B cell (primary cell): ENCODE measurements around the gene PLD1. TPM values are rescaled to one million over a fixed set of nuclear protein-coding genes. Genes with fewer than 3 reads are reported as not detected.

Source experiments
- ATAC-seq: fragments of 200-7000 bp; cut with Tn5 transposase; one replicate; pipeline ENCODE4 v1.10.0; 2021; ENCODE audit warnings: low read depth, mild to moderate bottlenecking, moderate number of reproducible peaks, moderate library complexity
- CTCF ChIA-PET: fragments of 350-600 bp; sonication (Branson Sonifier 250); formaldehyde crosslinking; loops from one replicate; lab custom pipeline; 2021; ENCODE audit warnings: antibody characterized with exemption, inconsistent platforms; lab: Charles Lee
- POLR2A ChIA-PET: fragments of 350-600 bp; sonication (Branson Sonifier 250); formaldehyde crosslinking; loops from one replicate; lab custom pipeline; 2021; ENCODE audit warnings: antibody characterized with exemption; lab: Charles Lee
- DNase-seq: peaks from one replicate; pipeline ENCODE4 v3.0.0; 2013
- H2AFZ ChIP-seq: 2 replicates; pipeline ENCODE4 v1.6.1; 2012; ENCODE audit warnings: mild to moderate bottlenecking, low read depth, low read length; ENCODE audit not compliant: insufficient read depth, poor library complexity, severe bottlenecking
- H3K27ac ChIP-seq, 2 donors: 1 replicate in 1 of 2; 2 replicates in 1 of 2; pipeline ENCODE4 v1.5.1; 2012 to 2013; ENCODE audit warnings: low read length in 2 of 2, mild to moderate bottlenecking in 2 of 2, moderate library complexity in 1 of 2
- H3K27me3 ChIP-seq, 4 experiments: fragments of 200-600 bp in 1 of 4; sonication (generic) in 1 of 4; replicated peaks in 1 of 4; 1 replicate in 2 of 4; 2 replicates in 2 of 4; pipeline versions ENCODE4 v1.6.1 to v1.7.0; 2013 to 2016; ENCODE audit warnings: low read length in 3 of 4, mild to moderate bottlenecking in 2 of 4, mixed read lengths in 1 of 4, moderate library complexity in 1 of 4; ENCODE audit not compliant: insufficient read depth in 4 of 4, control insufficient read depth in 3 of 4; ENCODE audit errors: control extremely low read depth in 1 of 4
- H3K36me3 ChIP-seq, 2 experiments: replicated peaks in 1 of 2; 1 replicate in 1 of 2; 2 replicates in 1 of 2; pipeline versions ENCODE4 v1.6.1 to v1.7.1; 2013; ENCODE audit warnings: low read length in 1 of 2; ENCODE audit not compliant: insufficient read depth in 2 of 2, control insufficient read depth in 1 of 2; ENCODE audit errors: control extremely low read depth in 1 of 2, extremely low read depth in 1 of 2
- H3K4me1 ChIP-seq, 2 donors: fragments of 200-600 bp in 1 of 2; sonication (generic) in 1 of 2; 1 replicate in 1 of 2; 2 replicates in 1 of 2; pipeline versions ENCODE4 v1.5.1 to v1.6.1; 2013 to 2017; ENCODE audit warnings: low read length in 2 of 2; ENCODE audit not compliant: control insufficient read depth in 2 of 2, insufficient read depth in 2 of 2
- H3K4me2 ChIP-seq: replicated peaks from 2 replicates; pipeline ENCODE3; 2012; ENCODE audit warnings: mild to moderate bottlenecking, low read depth, low read length; ENCODE audit not compliant: poor library complexity, severe bottlenecking
- H3K4me3 ChIP-seq, 5 experiments: fragments of 200-600 bp in 1 of 5; sonication (generic) in 1 of 5; 1 replicate in 3 of 5; 2 replicates in 2 of 5; pipeline versions ENCODE4 v1.5.1 to v1.7.0; 2011 to 2016; ENCODE audit warnings: low read length in 4 of 5, mild to moderate bottlenecking in 4 of 5, low read depth in 2 of 5, control low read depth in 1 of 5, moderate library complexity in 1 of 5; ENCODE audit not compliant: insufficient read depth in 1 of 5; ENCODE audit errors: control extremely low read depth in 1 of 5, extremely low read depth in 1 of 5
- H3K79me2 ChIP-seq: fragments of 200-600 bp; sonication (generic); one replicate; pipeline ENCODE4 v1.6.0; 2016; ENCODE audit warnings: low read length; ENCODE audit not compliant: control insufficient read depth, insufficient read depth
- H3K9ac ChIP-seq: fragments of 200-600 bp; sonication (generic); 2 replicates; pipeline ENCODE4 v1.6.1; 2017; ENCODE audit warnings: mild to moderate bottlenecking, low read length, moderate library complexity
- H3K9me3 ChIP-seq, 3 donors: one replicate each; pipeline versions ENCODE4 v1.6.1 to v1.7.1; 2013; ENCODE audit warnings: low read length in 2 of 3; ENCODE audit not compliant: control insufficient read depth in 2 of 3, insufficient read depth in 1 of 3; ENCODE audit errors: control extremely low read depth in 1 of 3
- H4K20me1 ChIP-seq: 2 replicates; pipeline ENCODE4 v1.6.0; 2012; ENCODE audit warnings: mild to moderate bottlenecking, low read length; ENCODE audit not compliant: insufficient read depth, control insufficient read depth, poor library complexity, severe bottlenecking
- H3K27ac Mint-ChIP-seq: one replicate; pipeline ENCODE4 v1.8.0; 2021; ENCODE audit warnings: mixed read lengths
- H3K27me3 Mint-ChIP-seq: one replicate; pipeline ENCODE4 v1.8.0; 2021; ENCODE audit warnings: mixed read lengths
- H3K4me1 Mint-ChIP-seq: one replicate; pipeline ENCODE4 v1.8.0; 2021; ENCODE audit warnings: mixed read lengths
- H3K4me3 Mint-ChIP-seq: one replicate; pipeline ENCODE4 v1.8.0; 2021; ENCODE audit warnings: mixed read lengths
- H3K9me3 Mint-ChIP-seq: one replicate; pipeline ENCODE4 v1.8.0; 2022; ENCODE audit warnings: mixed read lengths; ENCODE audit not compliant: insufficient read depth
- EZH2 ChIP-seq: IDR thresholded peaks from 2 replicates; pipeline ENCODE4 v1.6.1; 2012; ENCODE audit warnings: borderline replicate concordance, low read depth, mild to moderate bottlenecking, moderate library complexity, low read length; ENCODE audit not compliant: insufficient read depth, poor library complexity, severe bottlenecking
- WGBS: methylation state at CpG from one replicate; pipeline ENCODE4 v1.1.5; 2013; ENCODE audit warnings: missing lambda C conversion rate; ENCODE audit not compliant: insufficient coverage; 5-methylcytosine and 5-hydroxymethylcytosine counted together
- intact Hi-C: fragments of 100-400 bp; cut with micrococcal nuclease; formaldehyde crosslinking; loops from one replicate; pipeline ENCODE4 v1.10.0; 2022
- polyA plus RNA-seq: library from polyadenylated mRNA; depleted of rRNA; stranded (reverse); fragments of >200 nt; gene quantifications from 2 replicates; pipeline ENCODE4 v1.2.3, GENCODE V29; 2012
- total RNA-seq, 2 donors: library from RNA; stranded (reverse); fragments of 120-200 nt in 1 of 2; gene quantifications; 1 replicate in 1 of 2; 2 replicates in 1 of 2; pipeline versions ENCODE4 v1.2.3 to v1.2.4, GENCODE V29; 2013 to 2022
- TF ChIP-seq, protein P1 (sequence below): fragments of 200-600 bp; IDR thresholded peaks from one replicate; pipeline ENCODE4 v1.8.0; 2022; ENCODE audit warnings: antibody characterized with exemption, mild to moderate bottlenecking

The PLD1 gene
- total and polyA plus RNA-seq, 2 donors (not counting 1 experiment from before 2014, with no cell fraction given), result 0.24 to 0.52 TPM

DNA sequence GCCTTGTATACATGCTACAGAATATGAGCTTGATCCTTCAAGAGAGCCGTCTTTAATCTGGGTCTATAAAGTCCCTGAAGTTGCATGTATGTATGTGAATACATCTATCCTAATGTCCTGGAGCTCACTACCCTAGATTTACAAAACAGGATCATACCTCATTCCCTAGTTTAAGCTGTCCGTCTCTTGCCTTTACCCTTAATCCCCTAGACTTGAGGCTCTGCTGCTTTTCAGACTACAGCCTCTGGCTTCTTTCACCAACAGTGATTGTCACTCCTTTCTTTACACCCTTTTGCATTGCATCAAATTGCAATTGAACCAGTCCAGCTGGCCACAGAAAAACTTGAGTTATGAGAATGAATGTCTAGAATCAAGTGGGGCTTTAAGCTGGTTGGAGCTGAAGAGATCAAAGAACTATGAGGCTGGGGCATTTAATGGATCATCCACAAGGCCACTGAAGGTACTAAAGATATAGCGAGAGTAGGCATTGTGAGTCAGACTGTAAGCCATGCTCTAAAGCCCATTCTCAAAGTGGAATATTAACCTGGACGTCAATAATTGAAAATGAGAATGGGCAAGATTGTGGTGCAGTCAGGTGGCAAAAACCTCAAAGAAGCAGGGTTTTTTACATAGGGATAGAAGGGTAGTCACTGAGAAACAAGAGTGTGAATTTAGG is 12.3 kb upstream of the PLD1 start:
- H3K36me3 ChIP-seq, result no peaks in the 10 kb centered on the region
- no peak overlapping the region for H3K4me2 ChIP-seq
- H3K9me3 ChIP-seq, result no peaks in the 10 kb centered on the region
- DNase-seq (no peak), ATAC-seq (no peak)
- H3K4me1 ChIP-seq, result no peaks in the 10 kb centered on the region
- H4K20me1 ChIP-seq, result no peaks in the 10 kb centered on the region
- WGBS, result 50% methylated on average over 2 of the region's 4 CpGs
- peaks cover 3% of the 10 kb centered on the region for H3K27me3 Mint-ChIP-seq
- no peak overlapping the region for H3K9ac ChIP-seq
- H3K4me1 Mint-ChIP-seq, result no peaks in the 10 kb centered on the region
- no peaks in the 10 kb centered on the region for H3K27me3 ChIP-seq
- no peak overlapping the region for H3K27ac Mint-ChIP-seq
- no peak overlapping the region for H3K4me3 Mint-ChIP-seq
- H3K27ac ChIP-seq, result no peak overlapping the region
- TF ChIP-seq, protein P1, sequence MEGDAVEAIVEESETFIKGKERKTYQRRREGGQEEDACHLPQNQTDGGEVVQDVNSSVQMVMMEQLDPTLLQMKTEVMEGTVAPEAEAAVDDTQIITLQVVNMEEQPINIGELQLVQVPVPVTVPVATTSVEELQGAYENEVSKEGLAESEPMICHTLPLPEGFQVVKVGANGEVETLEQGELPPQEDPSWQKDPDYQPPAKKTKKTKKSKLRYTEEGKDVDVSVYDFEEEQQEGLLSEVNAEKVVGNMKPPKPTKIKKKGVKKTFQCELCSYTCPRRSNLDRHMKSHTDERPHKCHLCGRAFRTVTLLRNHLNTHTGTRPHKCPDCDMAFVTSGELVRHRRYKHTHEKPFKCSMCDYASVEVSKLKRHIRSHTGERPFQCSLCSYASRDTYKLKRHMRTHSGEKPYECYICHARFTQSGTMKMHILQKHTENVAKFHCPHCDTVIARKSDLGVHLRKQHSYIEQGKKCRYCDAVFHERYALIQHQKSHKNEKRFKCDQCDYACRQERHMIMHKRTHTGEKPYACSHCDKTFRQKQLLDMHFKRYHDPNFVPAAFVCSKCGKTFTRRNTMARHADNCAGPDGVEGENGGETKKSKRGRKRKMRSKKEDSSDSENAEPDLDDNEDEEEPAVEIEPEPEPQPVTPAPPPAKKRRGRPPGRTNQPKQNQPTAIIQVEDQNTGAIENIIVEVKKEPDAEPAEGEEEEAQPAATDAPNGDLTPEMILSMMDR, result no peak
- TF ChIP-seq EZH2, result no peak
- ChIA-PET POLR2A (no interaction called here), CTCF (no interaction called here)
- H3K79me2 ChIP-seq, result no peaks in the 10 kb centered on the region
- H3K9me3 Mint-ChIP-seq, result no peaks in the 10 kb centered on the region
- no peak overlapping the region for H3K4me3 ChIP-seq
- H2AFZ ChIP-seq, result no peak overlapping the region
- intact Hi-C loops, result no loop called here

DNA sequence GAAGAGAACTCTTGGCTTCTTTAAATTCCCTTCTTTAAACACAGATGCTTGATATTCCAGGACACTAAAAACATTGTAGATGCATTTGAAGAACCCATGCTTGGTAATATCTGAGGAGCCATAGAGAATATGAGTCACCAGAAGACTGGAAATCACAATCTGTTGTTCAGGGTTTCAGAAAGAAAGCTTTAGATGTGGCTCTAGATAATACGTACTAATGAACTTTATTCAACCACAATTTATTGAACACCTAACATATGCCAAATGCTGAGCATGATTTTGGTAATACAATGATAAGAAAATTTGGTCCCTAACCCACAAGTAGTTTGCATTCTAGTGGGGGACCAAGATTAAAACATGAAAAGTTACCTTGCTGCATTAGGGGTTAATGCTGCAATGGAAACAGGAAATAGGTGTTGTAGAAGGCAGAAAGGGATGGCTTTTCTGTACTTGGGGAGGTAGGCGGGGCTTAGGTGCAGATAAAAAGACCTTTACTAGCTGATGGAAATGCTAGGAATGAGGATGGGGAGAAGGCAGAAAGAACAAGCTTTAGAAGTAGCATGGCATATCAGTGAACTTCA is 11.6 kb upstream of the PLD1 start:
- Histone ChIP-seq H3K4me2 (no peak overlapping the region), H3K9me3 (no peaks in the 10 kb centered on the region), H3K79me2 (no peaks in the 10 kb centered on the region), H3K4me3 (no peak overlapping the region), H3K27me3 (no peaks in the 10 kb centered on the region), H3K4me1 (no peaks in the 10 kb centered on the region), H3K9ac (no peak overlapping the region), H3K36me3 (no peaks in the 10 kb centered on the region), H3K27ac (no peak overlapping the region), H4K20me1 (no peaks in the 10 kb centered on the region), H2AFZ (no peak overlapping the region)
- TF ChIP-seq, protein P1, result no peak
- TF ChIP-seq EZH2, result no peak
- Mint-ChIP-seq H3K27ac (no peak overlapping the region), H3K9me3 (no peaks in the 10 kb centered on the region), H3K4me3 (no peak overlapping the region), H3K27me3 (peaks cover 3% of the 10 kb centered on the region), H3K4me1 (no peaks in the 10 kb centered on the region)
- WGBS, result 38% methylated on average over 1 of the region's 2 CpGs
- CTCF ChIA-PET, result no interaction called here
- ATAC-seq (no peak), DNase-seq (no peak)
- intact Hi-C loops, result no loop called here
- POLR2A ChIA-PET, result no interaction called here
